Inflammatory macrophage (primary cell): ENCODE measurements around the gene SMAD3.
A peak's percentile ranks its signal among the peaks of the same experiment; 100 is the strongest.

ENCODE experiments used
- DNase-seq, 2 donors: peaks; one replicate each; pipeline ENCODE4 v3.0.0-alpha.2; 2020 to 2022

Gene SMAD3

DNA sequence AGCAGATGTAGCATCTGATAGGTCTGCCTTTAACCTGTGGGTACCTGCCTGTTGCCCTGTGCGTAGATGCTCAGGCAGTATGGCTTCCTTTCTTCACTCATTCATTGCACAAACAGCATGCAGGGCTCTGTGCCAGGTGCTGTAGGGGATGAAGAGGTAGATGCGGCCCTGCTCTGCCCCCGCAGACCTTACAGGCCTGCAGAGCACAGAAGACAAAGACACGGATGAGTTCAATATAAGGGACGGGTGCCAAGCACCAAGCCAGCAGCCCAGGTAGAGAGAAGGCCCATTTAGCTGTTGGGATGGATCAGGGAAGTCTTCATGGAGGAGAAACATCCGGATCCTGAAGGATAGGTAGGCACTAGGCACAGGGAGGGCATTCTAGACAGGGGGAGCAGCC, 119.6 kb downstream of the SMAD3 start:
- no peak for DNase-seq

DNA sequence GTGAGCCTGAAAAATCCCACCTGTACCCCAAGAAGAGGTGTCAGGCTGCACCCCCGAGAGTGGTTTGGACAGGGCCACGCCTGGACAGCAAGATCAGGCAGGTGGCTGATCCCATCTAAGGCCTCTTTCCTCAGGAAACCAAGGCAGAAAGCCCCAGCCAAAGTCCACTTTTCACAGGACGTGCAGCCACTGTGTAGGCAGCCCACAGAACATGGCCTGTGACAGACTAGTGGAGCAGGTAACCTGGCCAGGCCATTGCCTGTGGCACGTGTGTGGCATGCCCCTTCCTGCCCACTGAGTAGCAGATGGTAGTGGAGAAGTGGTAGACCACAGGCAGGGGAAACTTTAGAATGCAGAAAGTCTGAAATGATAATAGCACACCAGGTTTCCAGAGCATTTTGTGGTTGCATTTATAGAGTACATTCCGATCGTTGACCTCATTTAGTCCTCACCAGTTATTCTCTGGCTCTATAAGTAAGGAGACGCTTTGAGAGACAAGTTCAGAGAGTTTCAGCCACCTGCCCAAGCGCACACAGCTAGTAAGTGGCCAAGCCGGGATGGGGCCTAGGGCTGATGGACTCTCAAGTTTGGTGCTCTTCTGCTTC, 120.3 kb downstream of the SMAD3 start:
- no peak for DNase-seq

DNA sequence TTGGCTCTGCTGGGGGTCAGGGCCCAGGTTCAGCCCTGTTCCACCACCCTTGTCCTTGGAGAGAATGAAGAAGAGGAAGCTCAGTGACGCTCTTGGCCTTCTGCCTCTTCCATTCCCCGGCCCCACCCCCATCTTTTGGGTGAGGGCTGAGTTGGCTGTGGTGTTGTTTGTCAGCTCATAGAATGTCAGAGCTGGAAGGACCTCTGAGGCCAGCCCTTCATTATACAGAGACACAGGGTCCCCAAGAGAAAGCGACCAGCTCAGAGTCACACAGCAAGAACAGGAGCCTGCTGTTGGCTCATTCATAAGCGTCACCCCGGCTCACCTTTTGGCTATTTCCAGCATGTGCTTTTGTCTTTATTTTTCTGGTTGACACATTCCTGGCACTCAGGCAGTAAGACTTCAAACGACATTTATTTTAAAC, 120.8 kb downstream of the SMAD3 start:
- DNase-seq = peak; percentile 24 to 54

DNA sequence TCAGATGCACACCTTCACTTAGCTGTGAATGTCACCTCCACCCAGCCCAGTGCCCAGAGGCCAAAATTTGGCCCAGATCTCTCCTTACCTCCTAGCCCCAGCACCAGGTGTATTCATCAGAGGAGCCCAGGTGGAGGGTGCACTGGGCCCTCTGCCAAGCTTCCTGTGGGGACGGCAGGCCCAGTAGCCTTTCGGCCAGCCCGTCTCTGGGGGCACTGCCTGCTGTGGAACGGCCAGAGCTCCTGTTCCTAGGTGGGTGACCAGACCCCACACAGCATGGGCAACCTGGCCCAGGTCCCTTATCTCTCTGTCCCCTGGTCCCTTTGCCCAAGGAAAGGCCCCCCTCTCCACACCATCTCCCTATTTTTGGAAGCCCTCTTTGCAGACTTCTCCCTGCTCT, 121.3 kb downstream of the SMAD3 start:
- DNase-seq = no peak

DNA sequence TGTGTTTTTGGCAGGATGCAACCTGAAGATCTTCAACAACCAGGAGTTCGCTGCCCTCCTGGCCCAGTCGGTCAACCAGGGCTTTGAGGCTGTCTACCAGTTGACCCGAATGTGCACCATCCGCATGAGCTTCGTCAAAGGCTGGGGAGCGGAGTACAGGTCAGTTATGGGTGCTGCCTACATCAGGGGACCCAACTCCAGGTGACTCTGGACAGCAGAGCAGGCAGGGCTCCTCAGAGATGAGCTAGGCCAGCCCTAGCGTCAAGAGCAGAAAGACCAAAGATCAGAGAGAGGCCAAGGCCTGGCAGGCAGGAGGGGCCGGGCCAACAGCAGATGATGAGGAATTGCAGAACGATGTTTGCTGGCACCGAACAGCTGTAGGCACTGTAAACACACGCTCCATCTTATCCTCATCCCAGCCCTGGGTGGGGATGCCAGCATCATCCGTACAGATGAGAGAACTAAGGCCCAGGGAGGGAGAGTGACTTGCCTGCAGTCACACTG, 122.0 kb downstream of the SMAD3 start:
- no peak for DNase-seq

DNA sequence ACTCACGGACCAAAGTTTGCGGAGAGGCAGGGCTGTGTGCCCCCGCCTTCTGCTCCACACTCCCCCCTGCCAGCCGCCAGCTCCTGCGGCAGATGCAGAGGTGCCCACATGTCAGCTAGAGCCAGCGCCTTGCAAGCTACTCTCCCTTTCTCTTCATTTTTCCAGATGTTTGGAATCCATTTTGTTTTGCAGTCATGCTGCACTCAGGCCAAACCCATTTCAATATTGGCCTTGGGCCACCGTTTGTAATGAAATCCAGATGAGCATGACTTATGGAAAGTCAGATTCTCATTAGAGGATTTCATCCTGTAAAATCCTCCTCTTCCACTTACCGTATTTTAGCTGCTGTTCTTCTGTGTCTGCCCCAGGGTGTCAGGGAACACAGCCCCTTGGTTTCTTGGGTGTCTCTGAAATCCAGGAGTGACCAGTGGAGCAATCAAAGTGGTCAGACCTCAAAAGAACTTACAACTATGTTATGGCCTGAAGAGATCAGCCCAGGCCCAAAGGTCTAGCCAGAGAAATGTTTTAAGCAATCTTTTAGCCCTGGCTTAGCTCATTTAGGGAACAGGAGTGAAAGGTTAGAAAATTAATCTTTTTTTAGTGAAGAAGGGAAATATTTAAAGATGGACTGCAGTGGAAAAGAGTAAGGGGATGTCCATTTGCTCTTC, 123.3 kb downstream of the SMAD3 start:
- no peak for DNase-seq

DNA sequence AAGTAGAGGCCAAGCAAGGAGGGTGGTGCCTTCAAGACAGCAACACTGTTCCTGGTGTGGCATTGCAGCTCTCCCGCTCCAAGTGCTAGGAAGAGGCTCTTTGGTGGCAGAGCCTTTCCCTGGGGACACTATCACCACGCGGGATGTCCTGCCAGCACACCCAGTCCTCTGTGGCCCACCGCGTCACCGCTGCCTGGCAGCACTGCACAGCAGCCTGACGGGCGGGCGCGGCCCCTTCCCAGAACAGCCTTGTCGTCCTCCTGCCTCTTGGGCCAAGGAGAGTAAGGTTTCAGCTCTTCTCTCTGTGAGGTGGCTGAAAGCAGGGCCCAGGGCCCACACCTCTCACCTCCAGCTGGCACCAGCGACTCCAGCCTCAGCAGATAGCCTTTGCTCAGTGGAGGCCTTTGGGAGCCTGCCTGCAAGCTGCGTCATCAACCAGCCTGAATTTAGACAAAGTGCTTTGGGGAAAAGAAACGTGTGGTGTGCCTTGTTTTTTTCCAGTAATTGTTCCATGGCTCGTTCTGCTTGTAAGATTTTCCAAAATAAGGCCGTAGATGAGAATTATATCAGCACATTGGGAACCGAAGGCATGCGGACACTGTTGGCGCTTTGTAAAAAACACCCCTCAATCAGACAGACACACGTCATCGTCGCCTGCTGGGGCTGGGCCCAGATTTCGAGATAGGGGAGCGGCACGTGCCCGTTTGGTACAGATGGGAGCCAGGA, 124.1 kb downstream of the SMAD3 start:
- no peak for DNase-seq

DNA sequence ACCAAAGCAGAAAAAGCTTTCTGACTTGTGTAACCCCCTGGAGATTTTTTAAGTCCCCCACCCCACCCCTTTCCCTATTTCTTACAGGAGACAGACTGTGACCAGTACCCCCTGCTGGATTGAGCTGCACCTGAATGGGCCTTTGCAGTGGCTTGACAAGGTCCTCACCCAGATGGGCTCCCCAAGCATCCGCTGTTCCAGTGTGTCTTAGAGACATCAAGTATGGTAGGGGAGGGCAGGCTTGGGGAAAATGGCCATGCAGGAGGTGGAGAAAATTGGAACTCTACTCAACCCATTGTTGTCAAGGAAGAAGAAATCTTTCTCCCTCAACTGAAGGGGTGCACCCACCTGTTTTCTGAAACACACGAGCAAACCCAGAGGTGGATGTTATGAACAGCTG, 124.9 kb downstream of the SMAD3 start:
- no peak for DNase-seq

DNA sequence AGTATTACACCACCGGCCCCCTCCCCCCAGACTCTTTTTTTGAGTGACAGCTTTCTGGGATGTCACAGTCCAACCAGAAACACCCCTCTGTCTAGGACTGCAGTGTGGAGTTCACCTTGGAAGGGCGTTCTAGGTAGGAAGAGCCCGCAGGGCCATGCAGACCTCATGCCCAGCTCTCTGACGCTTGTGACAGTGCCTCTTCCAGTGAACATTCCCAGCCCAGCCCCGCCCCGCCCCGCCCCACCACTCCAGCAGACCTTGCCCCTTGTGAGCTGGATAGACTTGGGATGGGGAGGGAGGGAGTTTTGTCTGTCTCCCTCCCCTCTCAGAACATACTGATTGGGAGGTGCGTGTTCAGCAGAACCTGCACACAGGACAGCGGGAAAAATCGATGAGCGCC, 125.4 kb downstream of the SMAD3 start:
- DNase-seq = no peak

DNA sequence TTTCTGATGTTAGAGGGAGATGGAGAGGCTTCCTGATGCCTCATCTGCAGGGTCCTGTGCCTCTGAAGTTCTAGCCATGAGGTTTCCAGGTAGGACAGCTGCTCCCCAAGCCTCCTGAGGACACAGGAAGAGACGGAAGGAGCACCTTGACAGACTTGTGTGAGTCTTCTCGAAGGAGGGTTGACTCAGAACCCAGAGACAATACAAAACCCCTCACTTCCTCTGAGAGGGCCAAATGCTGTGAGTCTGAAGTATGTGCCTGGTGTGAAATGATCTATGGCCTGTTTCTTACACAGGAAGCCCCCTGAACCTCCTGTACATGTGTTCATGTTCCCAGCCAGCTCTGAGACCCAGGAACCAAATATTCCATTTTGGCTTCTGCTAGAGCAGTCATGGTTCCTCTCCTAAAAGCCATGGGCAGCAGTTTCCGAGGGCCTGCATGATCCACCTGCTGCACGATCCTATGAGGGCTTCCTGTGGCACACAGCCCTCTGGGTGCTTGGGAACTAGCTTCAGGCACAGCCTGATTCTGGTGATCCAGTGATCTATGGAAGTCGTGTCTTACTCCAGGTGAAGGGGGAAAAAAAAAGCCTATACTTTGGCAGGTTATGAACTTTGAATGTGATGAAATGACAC, 126.9 kb downstream of the SMAD3 start:
- DNase-seq = no peak

DNA sequence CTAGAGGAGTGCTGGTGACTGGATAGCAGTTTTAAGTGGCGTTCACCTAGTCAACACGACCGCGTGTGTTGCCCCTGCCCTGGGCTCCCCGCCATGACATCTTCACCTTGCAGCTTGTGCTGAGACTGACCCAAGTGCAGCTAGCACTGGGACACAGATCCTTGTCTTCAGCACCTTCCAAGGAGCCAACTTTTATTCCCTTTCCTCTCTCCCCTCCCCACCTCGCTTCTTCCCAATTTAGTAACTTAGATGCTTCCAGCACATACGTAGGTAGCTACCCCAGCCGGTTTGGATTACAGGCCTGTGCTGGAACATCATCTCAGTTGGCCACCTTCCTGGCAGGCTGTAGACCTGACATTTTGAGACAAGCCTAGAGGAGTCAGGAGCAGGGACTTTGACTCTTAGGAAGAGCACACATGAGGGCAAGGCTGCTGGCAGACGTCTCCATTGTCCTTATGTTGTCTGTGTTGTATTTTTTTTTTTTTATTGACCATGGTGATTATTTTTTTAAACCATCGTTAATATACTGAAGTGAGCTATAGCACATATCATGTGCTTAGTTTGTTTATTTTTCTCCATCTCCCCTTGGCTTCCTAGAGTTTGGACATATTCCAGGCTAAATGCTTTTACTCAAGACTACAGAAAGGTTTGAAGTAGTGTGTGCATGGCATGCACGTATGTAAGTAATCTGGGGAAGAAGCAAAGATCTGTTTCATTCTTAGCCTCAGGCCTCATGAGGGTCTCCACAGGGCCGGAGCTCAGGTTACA, 128.0 kb downstream of the SMAD3 start:
- DNase-seq = no peak

DNA sequence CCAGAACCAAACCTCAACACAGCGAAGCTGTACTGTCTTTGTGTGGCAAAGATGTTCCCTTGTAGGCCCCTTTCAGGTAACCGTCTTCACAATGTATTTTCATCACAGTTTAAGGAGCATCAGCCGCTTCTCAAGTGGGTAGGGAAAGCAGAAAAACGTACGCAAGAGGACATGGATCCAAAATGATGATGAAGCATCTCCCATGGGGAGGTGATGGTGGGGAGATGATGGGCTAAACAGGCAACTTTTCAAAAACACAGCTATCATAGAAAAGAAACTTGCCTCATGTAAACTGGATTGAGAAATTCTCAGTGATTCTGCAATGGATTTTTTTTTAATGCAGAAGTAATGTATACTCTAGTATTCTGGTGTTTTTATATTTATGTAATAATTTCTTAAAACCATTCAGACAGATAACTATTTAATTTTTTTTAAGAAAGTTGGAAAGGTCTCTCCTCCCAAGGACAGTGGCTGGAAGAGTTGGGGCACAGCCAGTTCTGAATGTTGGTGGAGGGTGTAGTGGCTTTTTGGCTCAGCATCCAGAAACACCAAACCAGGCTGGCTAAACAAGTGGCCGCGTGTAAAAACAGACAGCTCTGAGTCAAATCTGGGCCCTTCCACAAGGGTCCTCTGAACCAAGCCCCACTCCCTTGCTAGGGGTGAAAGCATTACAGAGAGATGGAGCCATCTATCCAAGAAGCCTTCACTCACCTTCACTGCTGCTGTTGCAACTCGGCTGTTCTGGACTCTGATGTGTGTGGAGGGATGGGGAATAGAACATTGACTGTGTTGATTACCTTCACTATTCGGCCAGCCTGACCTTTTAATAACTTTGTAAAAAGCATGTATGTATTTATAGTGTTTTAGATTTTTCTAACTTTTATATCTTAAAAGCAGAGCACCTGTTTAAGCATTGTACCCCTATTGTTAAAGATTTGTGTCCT, 129.0 kb downstream of the SMAD3 start:
- DNase-seq = peak in 1 of 2 donors; percentile 12

DNA sequence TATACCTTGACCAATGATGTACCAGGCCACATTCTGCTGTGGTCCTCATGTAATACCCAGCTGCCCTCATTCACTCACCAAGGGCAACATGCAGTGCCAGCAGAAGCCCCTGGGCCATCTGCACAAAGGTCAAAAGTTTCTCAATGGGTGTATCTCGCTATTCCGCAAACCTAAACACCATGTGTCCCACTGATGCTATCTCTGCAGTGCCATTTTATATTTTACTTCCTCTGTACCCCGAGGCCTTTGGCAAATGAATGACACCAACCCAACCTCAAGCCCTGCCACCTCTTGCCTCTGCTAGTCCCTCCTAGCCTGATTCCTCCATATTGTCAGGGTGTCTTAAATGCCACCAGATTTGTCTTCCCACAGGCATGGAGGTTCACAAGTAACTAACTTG, 129.9 kb downstream of the SMAD3 start:
- DNase-seq = no peak

DNA sequence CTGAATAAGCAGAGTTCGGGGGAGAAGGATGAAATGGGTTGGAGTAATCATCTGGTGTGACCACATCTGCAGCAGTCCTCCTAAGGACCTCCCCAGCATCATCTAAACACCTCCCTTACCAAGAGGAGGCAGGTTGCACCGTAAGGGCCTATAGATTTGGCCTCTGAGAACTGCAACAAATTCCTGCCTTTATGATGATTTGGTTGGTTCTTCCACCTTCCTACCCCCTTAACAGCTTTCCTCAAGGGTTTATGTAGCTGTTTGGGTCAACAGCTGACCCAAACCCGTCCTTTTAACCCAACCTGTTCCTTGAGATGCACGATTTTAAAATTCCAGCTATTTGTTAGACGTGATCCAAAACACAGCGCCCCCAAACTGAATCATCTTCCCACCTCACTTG, 130.8 kb downstream of the SMAD3 start:
- DNase-seq = no peak

DNA sequence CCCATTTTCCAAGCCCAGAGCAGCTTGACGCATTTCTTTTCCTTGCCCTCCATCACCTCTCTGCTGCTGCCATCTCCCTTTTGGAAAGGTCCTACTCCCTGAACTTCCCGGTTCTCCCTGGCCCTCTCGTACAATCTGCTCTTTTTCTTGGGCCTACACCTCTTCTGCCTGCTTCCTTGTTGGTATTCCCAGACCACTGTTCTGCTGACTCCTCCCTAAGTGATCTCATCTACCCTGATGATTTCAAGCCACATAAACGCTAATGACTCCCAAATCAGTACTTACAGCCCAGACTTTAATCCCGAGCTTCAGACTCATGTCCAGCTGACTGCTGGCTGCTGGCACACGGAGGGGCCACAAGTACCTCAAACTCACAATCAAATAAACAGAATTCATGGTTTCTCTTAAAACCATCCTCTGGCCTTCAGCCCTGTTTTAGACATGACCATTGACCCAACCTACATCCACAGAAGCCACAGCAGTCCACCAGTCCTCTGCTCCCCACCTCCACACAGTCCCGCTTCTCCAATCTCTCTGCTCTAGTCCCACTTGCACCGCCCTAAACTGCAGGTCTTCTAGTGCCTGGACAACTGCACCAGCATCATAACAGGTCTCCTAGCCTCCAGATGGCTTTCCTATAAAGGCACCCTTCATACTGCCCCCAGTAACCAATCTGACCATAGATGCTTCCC, 131.4 kb downstream of the SMAD3 start:
- DNase-seq = no peak

DNA sequence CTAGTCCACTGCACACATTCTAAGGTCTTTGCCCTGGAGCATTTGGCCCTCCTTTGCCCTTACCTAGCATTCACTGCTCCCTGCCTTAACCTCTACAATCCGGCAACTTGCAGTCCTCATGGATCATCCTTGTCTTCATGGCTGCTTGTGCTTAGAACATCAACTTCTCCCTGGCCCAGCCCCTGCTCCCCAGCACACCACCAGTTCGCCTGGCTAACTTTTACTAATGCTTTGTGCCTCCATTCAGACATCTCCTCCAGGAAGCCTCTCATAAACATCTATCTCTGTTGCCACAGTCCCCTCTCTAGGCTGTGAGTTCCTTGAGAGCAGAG, 131.9 kb downstream of the SMAD3 start:
- no peak for DNase-seq

DNA sequence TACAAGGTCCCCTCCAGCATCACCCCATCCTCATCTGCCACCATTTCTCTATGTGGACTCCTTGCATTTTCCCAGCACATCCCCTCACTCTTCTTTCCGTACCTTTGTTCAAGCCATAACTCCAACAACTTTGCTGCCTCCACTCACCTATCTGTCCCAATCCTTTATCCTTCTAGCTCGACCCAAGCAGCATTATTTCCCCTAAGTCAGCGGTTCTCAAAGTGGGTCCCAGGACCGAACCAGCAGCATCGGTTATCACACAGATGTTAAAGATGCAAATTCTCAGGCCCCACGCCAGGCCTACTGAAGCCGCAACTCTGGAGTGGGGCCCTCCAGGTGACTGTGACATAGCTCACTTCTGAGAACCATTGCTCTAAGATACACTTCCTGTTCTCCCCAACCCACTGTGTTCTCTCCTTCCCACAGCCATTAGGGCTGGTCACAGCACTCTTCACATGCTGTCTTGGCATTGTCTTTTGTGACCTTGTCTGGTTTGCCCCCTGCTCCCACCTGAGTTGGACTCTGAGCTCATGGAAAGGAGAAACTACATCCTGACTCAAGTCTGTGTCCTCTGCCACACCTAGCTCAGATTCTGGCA, 132.9 kb downstream of the SMAD3 start:
- no peak for DNase-seq

DNA sequence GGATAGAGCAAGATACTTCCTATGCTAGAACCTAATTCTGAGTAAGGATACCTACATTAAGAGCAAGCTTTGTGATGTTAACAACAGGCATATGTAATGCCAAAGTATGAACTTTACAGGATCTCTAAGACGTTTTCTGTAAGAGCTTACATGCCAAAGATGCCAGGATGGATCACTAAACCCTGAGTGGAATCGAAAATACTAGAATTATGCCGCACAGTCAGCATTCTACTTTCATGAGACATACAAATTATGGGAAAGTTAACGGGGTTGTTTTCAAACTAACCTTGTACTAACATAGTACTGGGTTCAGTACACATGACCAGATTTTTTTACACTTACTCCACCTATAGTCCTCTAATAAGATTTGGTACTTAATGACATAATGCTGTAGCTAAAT, 134.0 kb downstream of the SMAD3 start:
- DNase-seq = no peak

DNA sequence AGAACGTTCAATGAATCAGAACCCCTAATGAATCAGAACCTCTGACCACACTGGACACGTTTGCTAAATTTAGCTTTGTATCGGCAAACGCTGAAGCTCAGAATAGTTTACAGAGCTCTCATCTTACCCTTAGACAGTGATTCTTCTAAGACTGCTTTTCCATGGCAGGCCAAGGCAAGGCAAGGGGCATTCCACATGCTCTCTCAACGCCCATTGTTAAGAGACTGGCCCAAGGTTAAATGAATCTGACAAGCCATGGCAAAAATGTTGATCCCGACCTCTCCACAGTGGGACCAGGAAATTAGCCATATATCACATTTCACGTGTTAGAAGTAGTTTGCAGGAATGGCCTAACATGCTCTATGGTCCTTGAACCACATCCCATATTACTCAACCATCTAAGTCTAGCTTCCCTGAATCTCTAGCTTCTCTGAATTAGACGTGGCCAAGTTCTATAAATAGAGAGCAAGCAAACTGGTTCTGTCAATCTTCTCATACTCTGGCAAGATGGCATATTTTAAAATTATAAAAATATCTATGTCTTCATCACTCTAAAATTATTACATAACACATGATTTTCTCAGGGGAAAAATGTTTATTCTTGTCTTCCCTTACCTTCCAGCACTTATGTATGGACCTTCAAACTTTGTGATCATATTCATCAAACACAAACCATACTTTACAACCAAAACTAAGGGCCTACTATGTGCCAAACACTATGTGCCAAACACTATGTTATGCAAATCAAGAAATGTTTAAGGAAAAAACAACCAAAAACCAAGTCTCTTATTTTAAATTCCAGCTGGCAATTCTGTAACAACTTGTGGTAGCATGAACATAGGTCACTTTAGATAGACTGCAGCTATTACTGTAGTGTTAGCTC, 134.7 kb downstream of the SMAD3 start:
- peak; percentile 30 to 43 for DNase-seq
